Activated CD4-positive, alpha-beta memory T cell treated with anti-CD3 and anti-CD28 coated beads, Interleukin-2, amount 10 ng/mL, durations not matched to agents 7 days and 5 days (primary cell): ENCODE results near the gene LRFN4. TPM values are rescaled to one million over a fixed set of nuclear protein-coding genes. Genes with fewer than 3 reads are reported as not detected.

Source experiments
- CTCF ChIA-PET: fragments of 350-600 bp; sonication (Branson Sonifier 250); formaldehyde crosslinking; loops from one replicate; lab custom pipeline; 2021; ENCODE audit warnings: antibody characterized with exemption, inconsistent platforms; lab: Charles Lee
- POLR2A ChIA-PET: fragments of 350-600 bp; sonication (Branson Sonifier 250); formaldehyde crosslinking; loops from one replicate; lab custom pipeline; 2021; ENCODE audit warnings: antibody characterized with exemption; lab: Charles Lee
- DNase-seq: peaks from one replicate; pipeline ENCODE4 v3.0.0-alpha.2; 2020
- H3K27ac Mint-ChIP-seq: one replicate; pipeline ENCODE4 v1.8.0; 2021; ENCODE audit warnings: mild to moderate bottlenecking, mixed read lengths
- H3K27me3 Mint-ChIP-seq: one replicate; pipeline ENCODE4 v1.8.0; 2021; ENCODE audit warnings: mixed read lengths
- H3K36me3 Mint-ChIP-seq: one replicate; pipeline ENCODE4 v1.8.0; 2021; ENCODE audit warnings: low read depth, mixed read lengths
- H3K4me1 Mint-ChIP-seq: one replicate; pipeline ENCODE4 v1.8.0; 2021; ENCODE audit warnings: mixed read lengths
- H3K4me3 Mint-ChIP-seq: one replicate; pipeline ENCODE4 v1.8.0; 2021; ENCODE audit warnings: mild to moderate bottlenecking, mixed read lengths
- H3K9me3 Mint-ChIP-seq: one replicate; pipeline ENCODE4 v1.8.0; 2021; ENCODE audit warnings: mixed read lengths
- total RNA-seq, 2 experiments: library from RNA; stranded (reverse); gene quantifications; one replicate each; pipeline ENCODE4 v1.2.3, GENCODE V29; 2021

LRFN4 gene
- total RNA-seq, 2 experiments from 2014 or later = 23.2 to 28.3 TPM

- Mint-ChIP-seq H3K27ac (no peak overlapping the region), H3K9me3 (peaks cover 2% of the 10 kb centered on the region), H3K27me3 (peaks cover 12% of the 10 kb centered on the region), H3K36me3 (no peaks in the 10 kb centered on the region), H3K4me3 (no peak overlapping the region), H3K4me1 (peaks cover 13% of the 10 kb centered on the region)
- POLR2A ChIA-PET = interaction anchor here (1.2 kb wide), 1 partner anchor 9 kb away, joined by 3 read pairs; no protein-coding TSS in a partner anchor
- CTCF ChIA-PET = no interaction called here
- no peak for DNase-seq
Observed at GRCh38 chr11:66892911-66893310, 36.0 kb downstream of the LRFN4 start.

GRCh38 chr11:66894141-66894540 is 37.3 kb downstream of the LRFN4 start:
- CTCF ChIA-PET = interaction anchor here (0.5 kb wide), 1 partner anchor 403 kb away, joined by 3 read pairs; no protein-coding TSS in a partner anchor
- H3K4me1 Mint-ChIP-seq = peaks cover 13% of the 10 kb centered on the region
- H3K27me3 Mint-ChIP-seq = peaks cover 12% of the 10 kb centered on the region
- no peak overlapping the region for H3K4me3 Mint-ChIP-seq
- peaks cover 2% of the 10 kb centered on the region for H3K9me3 Mint-ChIP-seq
- DNase-seq = no peak
- no peaks in the 10 kb centered on the region for H3K36me3 Mint-ChIP-seq
- no peak overlapping the region for H3K27ac Mint-ChIP-seq
- POLR2A ChIA-PET = no interaction called here

GRCh38 chr11:66901964-66902390 is 45.1 kb downstream of the LRFN4 start:
- no peak for DNase-seq
- no peak overlapping the region for H3K27ac Mint-ChIP-seq
- H3K4me3 Mint-ChIP-seq = no peak overlapping the region
- POLR2A ChIA-PET = interaction anchor here (1.3 to 1.5 kb wide), 2 partner anchors 9 to 69 kb away, joined by 3 read pairs; no protein-coding TSS in a partner anchor
- no peaks in the 10 kb centered on the region for H3K9me3 Mint-ChIP-seq
- H3K27me3 Mint-ChIP-seq = no peaks in the 10 kb centered on the region
- H3K4me1 Mint-ChIP-seq = no peaks in the 10 kb centered on the region
- H3K36me3 Mint-ChIP-seq = no peaks in the 10 kb centered on the region
- CTCF ChIA-PET = interaction anchor here (0.7 kb wide), 1 partner anchor 19 kb away, joined by 4 read pairs; no protein-coding TSS in a partner anchor

- no peak for DNase-seq
- no peak overlapping the region for H3K4me3 Mint-ChIP-seq
- no peaks in the 10 kb centered on the region for H3K36me3 Mint-ChIP-seq
- POLR2A ChIA-PET = interaction anchor here (1.3 to 1.5 kb wide), 2 partner anchors 10 to 69 kb away, joined by 3 read pairs; no protein-coding TSS in a partner anchor
- no peaks in the 10 kb centered on the region for H3K9me3 Mint-ChIP-seq
- H3K27me3 Mint-ChIP-seq = no peaks in the 10 kb centered on the region
- H3K4me1 Mint-ChIP-seq = no peaks in the 10 kb centered on the region
- CTCF ChIA-PET = interaction anchor here (1.3 kb wide), 1 partner anchor 19 kb away, joined by 3 read pairs; no protein-coding TSS in a partner anchor
- no peak overlapping the region for H3K27ac Mint-ChIP-seq
Observed at GRCh38 chr11:66902486-66903177, 45.8 kb downstream of the LRFN4 start.

GRCh38 chr11:66904055-66904454 is 47.2 kb downstream of the LRFN4 start:
- H3K4me1 Mint-ChIP-seq = no peaks in the 10 kb centered on the region
- no peaks in the 10 kb centered on the region for H3K27me3 Mint-ChIP-seq
- POLR2A ChIA-PET = no interaction called here
- CTCF ChIA-PET = interaction anchor here (0.9 to 1.3 kb wide), 2 partner anchors 20 to 23 kb away, joined by 3 to 4 read pairs; no protein-coding TSS in a partner anchor
- H3K27ac Mint-ChIP-seq = no peak overlapping the region
- H3K36me3 Mint-ChIP-seq = no peaks in the 10 kb centered on the region
- no peak overlapping the region for H3K4me3 Mint-ChIP-seq
- DNase-seq = no peak
- no peaks in the 10 kb centered on the region for H3K9me3 Mint-ChIP-seq

GRCh38 chr11:66904561-66904960 is 47.7 kb downstream of the LRFN4 start:
- ChIA-PET POLR2A (no interaction called here), CTCF (no interaction called here)
- Mint-ChIP-seq H3K36me3 (no peaks in the 10 kb centered on the region), H3K4me3 (no peak overlapping the region), H3K9me3 (no peaks in the 10 kb centered on the region), H3K27me3 (no peaks in the 10 kb centered on the region), H3K4me1 (no peaks in the 10 kb centered on the region), H3K27ac (no peak overlapping the region)
- no peak for DNase-seq

- Mint-ChIP-seq H3K4me3 (no peak overlapping the region), H3K36me3 (no peaks in the 10 kb centered on the region), H3K27me3 (no peaks in the 10 kb centered on the region), H3K4me1 (no peaks in the 10 kb centered on the region), H3K27ac (no peak overlapping the region), H3K9me3 (no peaks in the 10 kb centered on the region)
- ChIA-PET CTCF (no interaction called here), POLR2A (no interaction called here)
- no peak for DNase-seq
Observed at GRCh38 chr11:66904981-66905521, 48.2 kb downstream of the LRFN4 start.

- DNase-seq = no peak
- ChIA-PET CTCF (no interaction called here), POLR2A (no interaction called here)
- Mint-ChIP-seq H3K27ac (no peak overlapping the region), H3K9me3 (no peaks in the 10 kb centered on the region), H3K36me3 (no peaks in the 10 kb centered on the region), H3K4me1 (no peaks in the 10 kb centered on the region), H3K27me3 (no peaks in the 10 kb centered on the region), H3K4me3 (no peak overlapping the region)
Observed at GRCh38 chr11:66905631-66906030, 48.8 kb downstream of the LRFN4 start.

- DNase-seq = no peak
- POLR2A ChIA-PET = no interaction called here
- Mint-ChIP-seq H3K27ac (no peak overlapping the region), H3K36me3 (no peaks in the 10 kb centered on the region), H3K9me3 (no peaks in the 10 kb centered on the region), H3K27me3 (no peaks in the 10 kb centered on the region), H3K4me1 (no peaks in the 10 kb centered on the region), H3K4me3 (no peak overlapping the region)
- CTCF ChIA-PET = interaction anchor here (0.5 to 0.6 kb wide), 2 partner anchors 34 to 683 kb away, joined by 3 to 6 read pairs; no protein-coding TSS in a partner anchor
Observed at GRCh38 chr11:66906061-66906733, 49.3 kb downstream of the LRFN4 start.

- CTCF ChIA-PET = interaction anchor here (0.6 kb wide), 1 partner anchor 72 kb away, joined by 3 read pairs; no protein-coding TSS in a partner anchor
- Mint-ChIP-seq H3K27ac (no peak overlapping the region), H3K4me3 (no peak overlapping the region), H3K9me3 (no peaks in the 10 kb centered on the region), H3K27me3 (no peaks in the 10 kb centered on the region), H3K4me1 (no peaks in the 10 kb centered on the region), H3K36me3 (no peaks in the 10 kb centered on the region)
- POLR2A ChIA-PET = no interaction called here
- no peak for DNase-seq
Observed at GRCh38 chr11:66907751-66908630, 51.1 kb downstream of the LRFN4 start.

- Mint-ChIP-seq H3K36me3 (no peaks in the 10 kb centered on the region), H3K27ac (no peak overlapping the region), H3K27me3 (no peaks in the 10 kb centered on the region), H3K4me3 (no peak overlapping the region), H3K4me1 (no peaks in the 10 kb centered on the region), H3K9me3 (no peaks in the 10 kb centered on the region)
- POLR2A ChIA-PET = no interaction called here
- CTCF ChIA-PET = no interaction called here
- no peak for DNase-seq
Observed at GRCh38 chr11:66909181-66909580, 52.3 kb downstream of the LRFN4 start.

- CTCF ChIA-PET = no interaction called here
- POLR2A ChIA-PET = no interaction called here
- H3K9me3 Mint-ChIP-seq = no peaks in the 10 kb centered on the region
- no peak overlapping the region for H3K27ac Mint-ChIP-seq
- no peak overlapping the region for H3K4me3 Mint-ChIP-seq
- no peaks in the 10 kb centered on the region for H3K36me3 Mint-ChIP-seq
- H3K27me3 Mint-ChIP-seq = no peaks in the 10 kb centered on the region
- no peak for DNase-seq
- no peaks in the 10 kb centered on the region for H3K4me1 Mint-ChIP-seq
Observed at GRCh38 chr11:66910016-66910415, 53.2 kb downstream of the LRFN4 start.
